GM12878 (cell line): ENCODE data around the gene RAB37. TPM values are rescaled to one million over a fixed set of nuclear protein-coding genes. Genes with fewer than 3 reads are reported as not detected.

Experiments used
- ASH2L ChIP-seq: fragments of 300-600, 200-600 bp; sonication (generic); IDR thresholded peaks from 2 replicates; pipeline ENCODE4 v1.6.1; 2017; ENCODE audit warnings: low read depth, mild to moderate bottlenecking, borderline replicate concordance
- CEBPB ChIP-seq, 2 experiments: fragments of 150-350 bp in 1 of 2; IDR thresholded peaks; 2 replicates each; pipeline ENCODE4 v1.6.1; 2012 to 2014; ENCODE audit warnings: low read depth in 2 of 2, low read length in 2 of 2, borderline replicate concordance in 1 of 2, inconsistent platforms in 1 of 2
- CHD2 ChIP-seq: IDR thresholded peaks from 2 replicates; pipeline ENCODE4 v1.6.1; 2011; ENCODE audit warnings: low read depth, low read length, improper control_type of control experiment, borderline replicate concordance
- MEF2B ChIP-seq: fragments of 450-650 bp; IDR thresholded peaks from 2 replicates; pipeline ENCODE4 v1.6.1; 2018; ENCODE audit warnings: mild to moderate bottlenecking, moderate library complexity; ENCODE audit not compliant: partially characterized antibody, poor library complexity, severe bottlenecking
- NKRF ChIP-seq: fragments of 450-650 bp; conservative IDR thresholded peaks from 2 replicates; pipeline ENCODE4 v1.6.1; 2017; ENCODE audit warnings: mild to moderate bottlenecking, moderate library complexity
- NRF1 ChIP-seq: conservative IDR thresholded peaks from 2 replicates; pipeline ENCODE4 v1.6.1; 2011; ENCODE audit warnings: mild to moderate bottlenecking, low read depth, low read length, improper control_type of control experiment
- PRDM15 ChIP-seq: fragments of 450-650 bp; formaldehyde crosslinking; IDR thresholded peaks from 2 replicates; pipeline ENCODE4 v1.4.0; 2020; ENCODE audit warnings: mild to moderate bottlenecking, moderate library complexity
- SREBF1 ChIP-seq: IDR thresholded peaks from 2 replicates; pipeline ENCODE4 v1.6.1; 2012; ENCODE audit warnings: mild to moderate bottlenecking, low read length
- polyA plus RNA-seq, 11 experiments: library from polyadenylated mRNA; depleted of rRNA in 4 of 11; unstranded in 6 of 11; stranded (reverse) in 5 of 11; fragments of >200 nt; fragmentation: Nextera tagmentation in 4 of 11; fragmentation: Illumina TruSeq in 1 of 11; extraction: Ambion mirVana in 4 of 11; extraction: Trizol in 1 of 11; gene quantifications; 1 replicate in 1 of 11; 2 replicates in 10 of 11; pipeline versions ENCODE4 v1.2.1 to v1.2.3, GENCODE V29; 2011 to 2016; ENCODE audit warnings: inconsistent platforms in 2 of 11, missing spikeins in 2 of 11, low read depth in 1 of 11
- total RNA-seq, 4 experiments: library from RNA; depleted of rRNA in 3 of 4; stranded (reverse); fragments of >200 nt in 3 of 4; fragmentation: Illumina TruSeq in 1 of 4; extraction: Trizol in 1 of 4; gene quantifications; 2 replicates each; pipeline versions ENCODE4 v1.2.1 to v1.2.3, GENCODE V29; 2013 to 2021

RAB37 gene
- total and polyA plus RNA-seq, 10 of the 15 experiments (the other 5 are each of a cell fraction or from before 2014, with no cell fraction given) = 0.48 to 5.6 (median 1.7) TPM

GRCh38 chr17:74725111-74725510 is 11.9 kb upstream of the RAB37 start (continued):
- TF ChIP-seq NKRF (no peak), MEF2B (no peak), NRF1 (no peak), ASH2L (no peak), CHD2 (no peak), SREBF1 (no peak), PRDM15 (CRISPR knock-in tag) (no peak), CEBPB (IDR thresholded peaks at IDR 0.05; ENCODE audit: borderline replicate concordance in 1 of 2, low read depth in 2 of 2, low read length in 2 of 2) (no peak)
